Measurements from ENCODE around the gene FAM193A.
"Not testable (repeated sequence)": the region's sequence is repeated elsewhere in the genome, so short reads cannot be mapped to it uniquely, and the experiment has no call there.

DNA sequence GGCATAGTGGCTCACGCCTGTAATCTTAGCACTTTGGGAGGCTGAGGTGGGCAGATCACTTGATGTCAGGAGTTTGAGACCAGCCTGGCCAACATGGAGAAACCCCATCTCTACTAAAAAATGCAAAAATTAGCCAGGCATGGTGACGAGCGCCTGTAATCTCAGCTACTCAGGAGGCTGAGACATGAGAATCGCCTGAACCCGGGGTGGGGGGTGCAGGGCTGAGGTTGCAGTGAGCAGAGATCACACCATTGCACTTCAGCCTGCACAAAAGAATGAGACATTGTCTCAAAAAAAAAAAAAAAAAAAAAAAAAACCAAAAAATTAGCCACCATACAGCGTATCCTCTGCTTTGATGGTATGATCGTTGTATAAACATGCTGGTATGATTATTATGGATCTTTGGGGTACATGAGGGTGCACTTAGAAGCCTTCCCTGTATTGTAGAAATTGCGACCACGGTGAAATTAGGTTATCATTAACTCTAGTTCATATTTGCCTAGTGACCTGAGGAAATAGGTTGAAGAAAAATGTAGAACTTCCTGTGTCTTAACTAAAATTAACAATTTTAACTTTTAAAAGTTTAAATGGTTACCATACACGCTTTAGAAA lies 7.2 kb downstream of the FAM193A start:
- not testable (repeated sequence) for TF ChIP-seq GATA1 (IDR thresholded peaks at IDR 0.05; ENCODE audit: low read depth, low read length); POLR2A (IDR thresholded peaks at IDR 0.05; ENCODE audit: low read length)

All from erythroblast (primary cell).